HG02852 (cell line): Measurements from ENCODE around the gene ECSCR.
A peak's percentile ranks its signal among the peaks of the same experiment; 100 is the strongest.
"Not testable (repeated sequence)": the region's sequence is repeated elsewhere in the genome, so short reads cannot be mapped to it uniquely, and the experiment has no call there.

Source experiments
- ATAC-seq: cut with Tn5 transposase; IDR thresholded peaks from one replicate; pipeline ENCODE4 v1.9.1; 2021; ENCODE audit warnings: mild to moderate bottlenecking, moderate library complexity; ENCODE audit not compliant: unreplicated experiment

ECSCR gene, protein sequence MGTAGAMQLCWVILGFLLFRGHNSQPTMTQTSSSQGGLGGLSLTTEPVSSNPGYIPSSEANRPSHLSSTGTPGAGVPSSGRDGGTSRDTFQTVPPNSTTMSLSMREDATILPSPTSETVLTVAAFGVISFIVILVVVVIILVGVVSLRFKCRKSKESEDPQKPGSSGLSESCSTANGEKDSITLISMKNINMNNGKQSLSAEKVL

DNA sequence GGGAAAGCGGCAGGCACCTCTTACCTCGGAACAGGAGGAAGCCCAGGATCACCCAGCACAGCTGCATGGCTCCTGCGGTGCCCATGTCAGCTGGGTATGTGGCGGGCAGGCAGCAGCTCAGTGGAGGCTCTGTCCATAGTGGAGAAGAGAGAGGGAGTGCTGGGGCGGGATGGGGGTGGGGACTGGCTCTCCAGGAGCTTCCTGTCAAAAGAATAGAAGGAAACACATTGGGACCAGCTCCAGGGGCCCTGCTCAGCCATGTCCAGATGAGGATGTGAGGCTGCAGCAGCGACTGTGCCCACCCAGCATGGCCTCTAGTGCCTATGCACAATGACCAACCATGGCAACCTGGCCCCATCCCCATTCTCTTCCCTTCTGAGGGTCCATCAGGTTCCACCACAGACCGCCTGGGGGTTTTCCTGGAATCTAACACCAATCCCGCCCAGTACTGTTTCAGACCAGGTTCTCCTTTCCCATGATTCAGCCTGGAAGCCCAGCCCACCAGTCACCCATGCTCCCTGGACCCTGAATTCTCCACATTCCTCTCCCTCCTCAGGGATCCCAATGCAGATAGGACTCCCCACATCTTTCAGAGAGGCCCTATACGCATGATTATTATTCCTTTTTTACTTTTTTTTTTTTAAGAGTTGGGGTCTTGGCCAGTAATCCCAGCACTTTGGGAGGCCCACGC lies at the start of gene ECSCR:
Gene ECSCR (minus strand): TSS at position 158 of the 691 bp plus-strand sequence. CDS start 73 bp downstream, at position 85.
- no peak for ATAC-seq

DNA sequence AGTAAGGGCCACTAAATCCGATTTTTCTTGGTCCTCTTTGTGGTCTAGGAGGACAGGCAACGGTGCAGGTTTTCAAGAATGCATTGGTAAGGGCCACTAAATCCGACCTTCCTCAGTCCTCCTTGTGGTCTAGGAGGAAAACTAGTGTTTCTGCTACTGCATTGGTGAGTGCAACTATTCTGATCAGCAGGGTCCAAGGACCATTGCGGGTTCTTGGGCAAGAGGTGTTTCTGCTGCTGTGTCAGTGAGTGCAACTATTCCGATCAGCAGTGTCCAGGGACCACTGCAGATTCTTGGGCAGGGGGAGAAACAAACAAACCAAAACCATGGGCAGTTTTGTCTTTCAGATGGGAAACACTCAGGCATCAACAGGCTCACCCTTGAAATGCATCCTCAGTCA lies 42.2 kb upstream of the ECSCR start:
- not testable (repeated sequence) for ATAC-seq

DNA sequence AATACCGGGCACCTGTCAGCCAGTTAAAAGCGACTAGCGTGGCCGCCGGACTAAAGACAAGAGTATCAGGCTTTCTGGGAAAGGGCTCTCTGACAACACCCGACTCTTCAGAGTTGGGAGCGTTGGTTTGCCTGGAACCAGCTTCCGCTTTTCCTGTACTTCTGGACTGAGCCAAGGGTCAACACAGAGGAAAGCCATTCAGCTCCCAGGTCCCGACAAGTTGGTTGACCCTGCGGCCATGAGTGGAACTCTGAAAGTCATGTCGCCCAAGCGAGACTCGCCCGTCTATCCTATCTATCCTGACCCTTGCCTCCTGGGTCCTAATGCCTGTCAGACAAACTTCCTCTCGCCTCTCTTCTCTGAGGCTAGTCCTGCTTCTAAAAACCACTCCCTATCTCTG lies 41.3 kb upstream of the ECSCR start:
- not testable (repeated sequence) for ATAC-seq

DNA sequence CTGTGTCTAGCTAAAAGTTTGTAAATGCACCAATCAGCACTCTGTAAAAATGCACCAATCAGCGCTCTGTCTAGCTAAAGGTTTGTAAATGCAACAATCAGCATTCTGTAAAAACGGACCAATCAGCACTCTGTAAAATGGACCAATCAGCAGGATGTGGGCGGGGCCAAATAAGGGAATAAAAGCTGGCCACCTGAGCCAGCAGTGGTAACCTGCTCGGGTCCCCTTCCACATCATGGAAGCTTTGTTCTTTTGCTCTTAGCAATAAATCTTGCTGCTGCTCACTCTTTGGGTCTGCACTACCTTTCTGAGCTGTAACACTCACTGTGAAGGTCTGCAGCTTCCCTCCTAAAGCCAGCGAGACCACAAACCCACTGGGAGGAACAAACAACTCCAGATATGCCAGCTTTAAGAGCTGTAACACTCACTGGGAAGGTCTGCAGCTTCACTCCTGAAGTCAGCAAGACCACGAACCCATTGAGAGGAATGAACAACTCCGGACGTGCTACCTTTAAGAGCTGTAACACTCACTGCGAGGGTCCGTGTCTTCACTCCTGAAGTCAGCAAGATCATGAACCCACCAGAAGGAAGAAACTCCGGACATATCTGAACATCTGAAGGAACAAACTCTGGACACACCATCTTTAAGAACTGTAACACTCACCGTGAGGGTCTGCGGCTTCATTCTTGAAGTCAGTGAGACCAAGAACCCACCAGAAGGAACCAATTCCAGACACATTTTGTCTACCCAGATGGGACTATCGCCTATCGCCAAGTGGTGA lies 40.7 kb upstream of the ECSCR start:
- ATAC-seq: not testable (repeated sequence)

DNA sequence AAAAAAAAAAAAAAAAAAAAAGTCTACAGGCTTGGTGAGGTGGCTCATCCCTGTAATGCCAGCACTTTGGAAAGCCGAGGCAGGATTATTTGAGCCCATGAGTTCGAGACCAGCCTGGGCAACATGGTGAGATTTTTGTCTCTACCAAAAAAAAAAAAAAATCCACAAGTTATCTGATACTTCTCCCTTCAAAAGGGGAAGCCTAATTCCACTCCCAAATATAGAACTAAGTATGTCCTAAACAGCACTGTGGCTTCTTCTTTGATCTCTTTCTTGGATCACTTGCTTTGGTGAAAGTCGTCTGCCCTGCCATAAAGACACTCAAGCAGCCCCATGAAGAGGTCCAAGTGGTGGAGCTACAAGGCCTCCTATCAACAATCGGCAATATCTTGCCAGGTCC lies 38.8 kb upstream of the ECSCR start:
- no peak for ATAC-seq

DNA sequence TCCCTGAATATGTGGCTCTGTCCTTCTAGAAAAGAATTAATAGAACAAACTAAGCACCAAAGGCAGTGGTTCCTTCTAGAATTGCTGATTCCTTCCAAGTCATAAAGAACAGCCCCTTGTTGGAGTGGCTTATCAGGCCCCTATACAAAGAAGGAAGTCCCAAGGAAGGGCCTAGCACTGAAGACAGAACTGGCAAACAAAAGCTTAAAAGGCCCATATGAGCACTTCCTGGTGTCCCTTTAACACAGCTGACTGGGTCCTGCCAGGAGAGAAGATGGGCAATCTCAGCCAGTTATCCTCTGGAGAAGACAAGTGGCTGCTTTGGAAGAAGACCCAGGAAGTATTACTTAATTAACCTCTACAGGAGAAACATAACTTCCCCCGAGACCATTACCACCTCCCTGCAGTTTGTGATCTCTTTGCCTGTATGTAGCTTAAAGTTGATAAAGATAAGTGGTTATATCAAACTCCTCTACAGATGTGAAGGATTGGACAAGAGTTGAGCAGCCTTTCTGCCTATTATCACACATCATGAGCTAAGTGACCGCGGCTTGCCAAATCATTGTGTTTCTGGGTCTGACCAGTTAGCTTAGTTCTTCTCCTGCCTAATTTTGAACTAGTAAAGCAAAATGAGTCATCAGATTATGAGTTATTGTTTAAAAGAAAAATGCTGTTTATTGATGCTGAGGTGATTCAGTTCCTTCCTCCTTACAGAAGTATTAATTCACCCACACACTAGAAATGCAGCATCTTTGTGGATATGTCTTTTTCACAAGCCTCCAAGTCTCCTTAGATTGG lies 33.3 kb upstream of the ECSCR start:
- ATAC-seq: no peak

DNA sequence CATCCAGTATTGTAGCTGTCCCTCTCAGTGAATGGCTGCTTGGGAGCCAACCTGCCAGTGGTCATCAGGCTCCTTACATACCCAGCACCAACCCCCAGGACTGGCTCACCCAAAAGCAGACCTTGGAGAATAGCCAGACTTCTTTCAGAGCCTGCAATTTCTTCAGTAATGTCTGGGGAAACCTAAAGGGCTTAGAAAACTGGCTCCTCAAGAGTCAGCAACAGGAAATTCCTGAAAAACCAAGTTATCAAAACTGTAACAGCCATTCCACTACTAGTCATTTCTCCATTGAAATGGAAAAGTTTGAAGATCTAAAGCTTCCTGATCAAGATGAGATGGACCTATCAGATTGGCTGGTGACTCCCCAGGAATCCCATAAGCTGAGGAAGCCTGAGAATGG lies 32.3 kb upstream of the ECSCR start:
- ATAC-seq: no peak

DNA sequence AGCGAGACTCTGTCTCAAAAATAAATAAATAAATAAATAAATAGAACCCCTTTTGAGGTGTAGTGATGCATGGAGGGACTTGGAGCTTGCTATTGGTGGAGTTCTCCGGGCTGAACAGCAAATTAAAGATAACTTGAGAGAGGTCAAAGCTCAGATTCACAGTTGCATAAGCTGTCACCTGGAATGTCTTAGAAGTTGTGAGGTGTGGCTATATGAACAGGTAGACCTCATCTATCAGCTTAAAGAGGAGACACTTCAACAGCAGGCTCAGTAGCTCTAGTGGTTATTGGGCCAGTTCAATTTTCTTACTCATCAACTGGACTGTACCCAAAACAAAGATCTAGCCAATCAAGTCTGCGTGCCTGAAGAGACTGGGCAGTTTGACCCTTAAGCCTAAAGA lies 31.7 kb upstream of the ECSCR start:
- ATAC-seq: no peak

DNA sequence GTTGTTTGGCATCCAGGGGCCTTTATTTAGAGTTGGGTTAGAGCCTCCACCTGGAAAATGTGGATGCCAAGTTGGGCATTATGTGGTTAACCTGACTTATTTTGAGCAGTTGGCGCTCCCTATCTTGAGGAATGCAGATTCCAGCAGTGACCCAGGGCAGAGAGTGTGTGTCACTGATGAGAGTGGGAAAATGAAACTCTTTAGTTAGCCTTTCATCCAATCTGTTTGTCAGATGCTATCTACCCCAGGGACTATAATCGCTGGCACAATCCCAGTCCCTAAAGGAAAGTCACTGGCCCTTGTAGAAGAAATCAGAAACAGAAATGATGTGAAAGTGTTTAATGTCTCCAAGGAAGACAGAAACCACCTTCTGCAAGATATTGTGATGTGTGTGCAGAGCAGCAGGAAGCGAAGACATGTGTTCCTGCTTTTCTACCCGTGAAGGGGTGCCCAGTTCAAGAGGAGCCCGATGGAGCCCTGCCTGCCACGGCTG lies 30.2 kb upstream of the ECSCR start:
- ATAC-seq: no peak

DNA sequence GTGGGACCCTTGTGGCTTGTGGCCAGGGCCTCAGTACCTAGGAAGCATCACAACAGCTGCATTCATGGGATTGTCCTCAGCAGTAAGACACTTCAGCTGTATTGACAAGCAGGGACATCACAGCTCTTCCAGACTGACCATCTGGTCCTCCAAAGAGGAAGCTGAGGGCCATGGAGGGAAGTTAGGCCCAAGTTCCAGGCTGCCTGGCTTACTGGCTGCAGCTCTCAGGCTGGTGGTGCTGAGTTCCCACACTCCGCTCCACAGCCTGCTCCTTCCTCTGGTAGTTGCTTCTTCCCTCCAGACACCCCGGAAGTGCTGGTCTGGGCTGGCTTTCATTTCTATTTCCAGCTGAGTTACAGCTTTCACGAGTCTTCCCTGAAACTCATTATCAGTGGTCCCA lies 25.7 kb upstream of the ECSCR start:
- no peak for ATAC-seq

DNA sequence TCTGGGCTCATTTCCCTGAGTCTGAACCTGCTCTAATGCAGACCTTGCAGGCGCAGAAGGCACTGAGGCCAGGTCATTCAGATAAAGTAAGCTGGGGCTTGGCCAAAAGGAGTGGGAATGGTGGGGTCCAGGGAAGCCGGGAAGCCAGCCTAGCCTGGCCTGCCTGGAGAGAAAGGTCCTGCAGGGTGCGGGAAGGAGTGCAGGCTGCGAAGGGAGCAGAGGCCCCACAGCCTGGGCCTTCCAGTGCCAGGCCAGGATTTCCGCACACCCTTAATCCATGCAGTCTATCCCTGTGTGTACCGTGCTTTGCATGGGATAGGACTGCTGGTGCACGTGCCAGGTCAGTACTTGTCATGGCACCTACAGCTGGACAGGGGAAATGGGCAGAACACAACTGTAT lies 23.7 kb upstream of the ECSCR start:
- ATAC-seq: no peak

DNA sequence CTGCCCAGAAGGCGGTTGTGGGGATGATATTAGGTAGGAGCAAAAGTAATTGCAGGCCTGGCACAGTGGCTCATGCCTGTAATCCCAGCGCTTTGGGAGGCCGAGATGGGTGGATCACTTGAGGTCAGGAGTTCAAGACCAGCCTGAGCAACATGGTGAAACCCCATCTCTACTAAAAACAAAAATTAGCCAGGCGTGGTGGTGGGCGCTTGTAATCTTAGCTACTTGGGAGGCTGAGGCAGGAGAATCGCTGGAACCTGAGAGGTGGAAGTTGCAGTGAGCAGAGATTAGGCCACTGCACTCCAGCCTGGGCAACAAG lies 20.3 kb upstream of the ECSCR start:
- ATAC-seq: not testable (repeated sequence)

DNA sequence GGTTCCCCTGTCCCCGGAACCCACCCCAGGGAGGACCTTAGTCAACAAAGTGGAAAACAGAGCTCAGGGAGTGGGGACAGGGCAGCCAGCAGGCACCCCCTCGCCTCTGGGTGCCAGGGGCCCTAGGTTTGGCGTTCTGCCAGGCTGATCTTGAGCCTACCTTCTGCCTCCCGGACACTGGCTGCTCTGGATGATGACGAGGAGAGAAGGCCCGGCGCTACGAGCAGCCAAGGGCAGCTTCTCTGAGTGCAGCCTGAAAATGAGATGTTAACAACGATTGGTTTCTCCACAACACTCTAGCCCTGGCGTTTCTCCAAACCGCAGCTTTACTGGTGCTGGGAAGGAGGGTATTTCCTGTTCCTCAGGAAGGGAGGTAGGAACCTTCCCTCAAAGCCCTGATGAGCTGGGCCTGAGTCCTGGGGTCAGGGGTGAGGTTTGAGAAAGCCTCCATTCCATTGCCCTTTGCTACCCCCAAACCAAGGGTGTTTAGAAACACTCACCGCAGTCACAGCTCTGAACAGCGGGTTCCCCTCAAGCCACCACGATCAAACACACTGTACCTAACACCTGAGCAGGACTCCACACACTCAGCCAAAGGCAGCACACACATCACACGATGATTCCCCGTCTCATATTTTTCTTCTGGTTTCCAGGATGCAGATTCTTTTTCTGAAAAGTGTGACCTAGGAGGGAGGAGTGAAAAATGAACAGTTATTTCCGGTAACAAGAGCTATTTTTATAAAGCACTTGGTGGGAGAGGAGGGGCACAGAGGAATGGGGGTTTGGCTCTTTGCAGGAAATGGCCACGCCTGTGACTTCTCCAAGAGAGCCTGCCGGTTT lies 19.7 kb upstream of the ECSCR start, which contains the start of gene STING1:
Gene STING1 (minus strand): TSS at position 709 of the 840 bp plus-strand sequence. CDS start 1,054 bp downstream, outside the sequence.
- peak; percentile 50 for ATAC-seq

DNA sequence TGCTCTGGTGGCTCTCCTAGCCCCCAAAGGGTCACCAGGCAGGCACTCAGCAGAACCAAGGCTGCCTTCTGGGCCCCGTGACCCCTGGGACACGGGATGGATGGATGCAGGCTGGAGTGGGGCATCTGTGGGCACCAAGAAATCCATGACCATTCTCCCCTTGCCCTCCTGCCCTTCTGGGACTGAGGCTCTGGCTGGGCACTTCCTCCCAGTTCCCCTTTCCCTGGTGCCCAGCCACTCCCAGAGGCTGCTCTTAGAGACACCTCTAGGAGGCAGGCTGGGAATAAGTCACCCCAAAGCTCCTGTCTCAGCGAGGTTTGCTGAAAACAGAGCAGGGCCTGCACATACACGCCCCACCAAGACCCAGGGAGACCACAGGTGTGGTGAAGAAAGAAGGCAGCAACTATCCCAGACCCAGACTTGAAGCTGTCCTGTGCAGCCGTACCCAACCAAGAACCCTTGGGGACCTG lies 19.1 kb upstream of the ECSCR start:
- peak; percentile 14 for ATAC-seq

DNA sequence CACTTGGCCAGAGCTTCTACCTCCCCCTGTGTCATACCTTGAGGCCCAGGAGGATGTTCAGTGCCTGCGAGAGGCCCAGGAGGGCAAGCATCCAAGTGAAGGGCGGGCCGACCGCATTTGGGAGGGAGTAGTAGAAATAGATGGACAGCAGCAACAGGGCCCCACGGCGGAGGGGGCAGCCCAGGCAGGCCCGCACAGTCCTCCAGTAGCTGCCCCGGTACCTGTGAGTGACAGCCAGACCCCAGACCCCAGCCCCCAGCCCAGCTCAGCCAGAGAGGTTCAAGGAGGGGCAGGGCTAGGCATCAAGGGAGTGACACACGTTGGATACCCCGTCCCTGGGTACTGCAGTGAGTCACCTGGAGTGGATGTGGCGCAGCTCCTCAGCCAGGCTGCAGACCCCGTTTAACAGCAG lies 18.6 kb upstream of the ECSCR start:
- ATAC-seq: no peak

DNA sequence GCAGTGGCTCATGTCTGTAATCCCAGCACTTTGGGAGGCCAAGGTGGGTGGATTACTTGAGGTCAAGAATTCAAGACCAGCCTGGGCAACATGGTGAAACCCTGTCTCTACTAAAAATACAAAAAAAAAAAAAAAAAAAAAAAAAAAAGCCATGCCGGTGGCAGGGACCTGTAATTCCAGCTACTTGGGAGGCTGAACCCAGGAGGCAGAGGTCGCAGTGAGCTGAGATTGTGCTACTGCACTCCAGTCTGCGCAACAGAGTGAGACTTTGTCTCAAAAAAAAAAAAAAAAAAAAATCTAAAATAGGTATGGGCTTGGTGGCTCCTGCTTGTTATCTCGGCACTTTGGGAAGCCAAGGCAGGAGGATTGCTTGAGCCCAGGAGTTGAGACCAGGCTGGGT lies 17.2 kb upstream of the ECSCR start:
- ATAC-seq: not testable (repeated sequence)

DNA sequence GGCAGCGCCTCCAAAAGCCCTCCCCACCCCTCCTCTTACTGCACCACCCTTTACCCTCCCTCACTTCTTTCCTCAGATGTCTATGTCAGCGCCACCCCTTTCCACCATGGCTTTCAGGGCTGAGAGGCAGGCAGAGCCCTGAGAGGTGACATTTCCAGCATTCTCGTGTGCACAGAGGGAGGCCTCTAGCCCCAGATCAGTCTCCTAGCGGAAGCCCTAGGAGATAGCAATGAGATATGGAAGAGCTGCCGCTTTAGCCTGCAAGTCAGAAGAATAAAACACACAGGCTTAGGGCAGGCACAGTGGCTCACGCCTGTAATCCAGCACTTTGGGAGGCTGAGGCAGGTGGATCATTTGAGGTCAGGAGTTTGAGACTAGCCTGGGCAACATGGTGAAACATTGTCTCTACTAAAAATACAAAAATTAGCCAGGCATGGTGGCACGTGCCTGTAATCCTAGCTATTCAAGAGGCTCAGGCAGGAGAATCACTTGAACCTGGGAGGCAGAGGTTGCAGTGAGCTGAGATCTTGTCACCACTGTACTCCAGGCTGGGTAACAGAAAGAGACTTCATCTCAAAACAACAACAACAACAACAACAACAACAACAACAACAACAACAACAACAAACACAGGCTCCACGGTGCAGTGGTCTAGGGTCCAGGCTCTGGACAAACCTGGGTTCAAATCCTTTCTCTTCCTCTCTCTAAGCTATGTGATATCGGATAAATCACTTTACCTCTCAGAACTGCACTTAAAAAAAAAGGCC lies 16.3 kb upstream of the ECSCR start:
- ATAC-seq: not testable (repeated sequence)

DNA sequence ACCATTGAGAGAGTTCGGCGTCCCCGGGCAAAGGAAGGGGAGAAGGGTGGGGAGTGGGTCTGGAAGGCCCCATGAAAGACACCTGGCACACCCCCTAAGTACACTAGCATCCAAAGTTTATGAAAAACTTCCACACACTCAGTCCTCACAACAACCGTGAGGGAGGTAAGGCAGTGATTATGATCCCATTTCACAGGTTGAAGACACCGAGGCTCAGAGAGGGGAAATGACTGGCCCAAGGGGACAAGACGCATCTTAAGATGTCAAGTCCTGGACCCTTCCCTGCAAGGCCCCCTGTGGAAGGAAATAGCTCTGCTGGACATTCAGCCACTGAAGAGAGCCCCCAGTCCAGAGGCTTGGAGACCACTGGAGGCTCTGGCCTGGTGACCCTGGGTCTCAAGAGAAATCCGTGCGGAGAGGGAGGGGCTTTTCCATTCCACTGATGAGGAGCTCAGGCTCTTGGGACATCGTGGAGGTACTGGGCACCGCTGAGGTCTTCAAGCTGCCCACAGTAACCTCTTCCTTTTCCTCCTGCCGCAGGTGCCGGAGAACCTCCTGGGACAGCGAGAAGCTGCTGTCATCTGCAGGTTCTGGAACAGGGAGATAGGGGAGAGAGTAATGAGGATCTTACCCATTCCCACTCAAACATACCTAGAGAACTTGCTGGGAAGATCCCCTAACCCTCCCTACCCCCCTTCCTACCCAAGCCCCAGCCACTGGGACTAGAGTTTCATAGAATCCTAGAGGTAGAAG lies 13.5 kb upstream of the ECSCR start:
- no peak for ATAC-seq
